Pancreas (tissue), 10 donors: ENCODE measurements around the gene ATP5F1D. TPM values are rescaled to one million over a fixed set of nuclear protein-coding genes. Genes with fewer than 3 reads are reported as not detected.

Experiments
- ATAC-seq, 4 donors: fragments of 200-7000 bp; cut with Tn5 transposase; one replicate each; pipeline versions ENCODE4 v1.8.0 to v1.9.1; 2020; ENCODE audit warnings: mild to moderate bottlenecking in 4 of 4, moderate library complexity in 4 of 4
- DNase-seq, 6 donors: peaks; one replicate each; pipeline ENCODE4 v3.0.0-alpha.2; 2020
- FAIRE-seq: peaks from 2 replicates; lab custom pipeline; 2012; peaks lifted over from hg19 to GRCh38; lab: Jason Lieb, UNC
- H3K27ac ChIP-seq, 4 donors: fragments of 200-600 bp; sonication (generic); 1 replicate in 3 of 4; 2 replicates in 1 of 4; pipeline versions ENCODE4 v1.5.0 to v1.8.0; 2020
- H3K27me3 ChIP-seq, 4 donors: fragments of 200-600 bp; one replicate each; pipeline ENCODE4 v1.8.0; 2021
- H3K36me3 ChIP-seq, 3 donors: fragments of 200-600 bp; sonication (generic) in 1 of 3; one replicate each; pipeline versions ENCODE4 v1.5.0 to v1.8.0; 2020 to 2021
- H3K4me1 ChIP-seq, 3 donors: fragments of 200-600 bp; one replicate each; pipeline ENCODE4 v1.8.0; 2021
- H3K4me3 ChIP-seq, 4 donors: fragments of 200-600 bp; sonication (generic) in 2 of 4; one replicate each; pipeline versions ENCODE4 v1.5.0 to v1.8.0; 2020 to 2021
- H3K9me3 ChIP-seq, 4 donors: fragments of 200-600 bp; one replicate each; pipeline ENCODE4 v1.8.0; 2021
- WGBS, 2 donors: extraction: QIAGEN DNeasy Blood & Tissue Kit; methylation state at CpG; one replicate each; pipeline ENCODE4 v1.1.7; 2013; 5-methylcytosine and 5-hydroxymethylcytosine counted together
- intact Hi-C, 3 donors: fragments of 100-400 bp; cut with DNase I; formaldehyde crosslinking; loops; one replicate each; pipeline versions ENCODE4 v1.11.1 to v1.14.2; 2022
- polyA plus RNA-seq, 2 donors: library from polyadenylated mRNA; stranded (reverse); fragments of 200-250 nt; gene quantifications; one replicate each; pipeline ENCODE4 v1.2.3, GENCODE V29; 2013
- total RNA-seq, 6 donors: library from RNA; stranded (reverse); fragmentation: NEBNext Ultra II Directional in 4 of 6; extraction: Animal tissue kit (Norgen Biotek cat#: 25700) in 4 of 6; gene quantifications; one replicate each; pipeline versions ENCODE4 v1.2.1 to v1.2.4, GENCODE V29; 2021 to 2023
- TF ChIP-seq, protein P1 (sequence below), 4 donors: fragments of 200-600 bp; sonication (generic) in 3 of 4; IDR thresholded peaks; one replicate each; pipeline versions ENCODE4 v1.5.0 to v1.8.0; 2021; ENCODE audit warnings: antibody characterized with exemption in 4 of 4
- donor health status: healthy with polysubstance abuse.
- donor health status: DM: no; HTN: no; CAD: no; lungs with moderate emphysema.
- donor health status: DM: no; HTN: no; CAD: no.
- donor health status: control.
- donor health status: control.
- donor health status: Bipolar disorder and iron deficiency.
- donor health status: DM: yes; HTN: yes; CAD: no.
- donor health status: DM: no; HTN: no; CAD: no.
- donor health status: DM: no; HTN: no; CAD: no.
- donor health status: DM: yes; HTN: yes; CAD: no.

The ATP5F1D gene
- total and polyA plus RNA-seq, 8 donors, result 97.3 to 515 (median 167) TPM

- Histone ChIP-seq H3K27ac (no peak overlapping the region), H3K4me3 (no peak overlapping the region), H3K27me3 (no peaks in the 10 kb centered on the region), H3K4me1 (peaks cover 0 to 4% (median 2%) of the 10 kb centered on the region in 3 donors), H3K36me3 (peaks cover 0 to 16% (median 5%) of the 10 kb centered on the region in 3 donors), H3K9me3 (no peaks in the 10 kb centered on the region)
- ATAC-seq (no peak), FAIRE-seq (no peak), DNase-seq (no peak)
- intact Hi-C loops, result no loop called here
- 95% methylated on average over 46 to 50 of the region's 50 CpGs for WGBS, 2 donors
- TF ChIP-seq, protein P1, sequence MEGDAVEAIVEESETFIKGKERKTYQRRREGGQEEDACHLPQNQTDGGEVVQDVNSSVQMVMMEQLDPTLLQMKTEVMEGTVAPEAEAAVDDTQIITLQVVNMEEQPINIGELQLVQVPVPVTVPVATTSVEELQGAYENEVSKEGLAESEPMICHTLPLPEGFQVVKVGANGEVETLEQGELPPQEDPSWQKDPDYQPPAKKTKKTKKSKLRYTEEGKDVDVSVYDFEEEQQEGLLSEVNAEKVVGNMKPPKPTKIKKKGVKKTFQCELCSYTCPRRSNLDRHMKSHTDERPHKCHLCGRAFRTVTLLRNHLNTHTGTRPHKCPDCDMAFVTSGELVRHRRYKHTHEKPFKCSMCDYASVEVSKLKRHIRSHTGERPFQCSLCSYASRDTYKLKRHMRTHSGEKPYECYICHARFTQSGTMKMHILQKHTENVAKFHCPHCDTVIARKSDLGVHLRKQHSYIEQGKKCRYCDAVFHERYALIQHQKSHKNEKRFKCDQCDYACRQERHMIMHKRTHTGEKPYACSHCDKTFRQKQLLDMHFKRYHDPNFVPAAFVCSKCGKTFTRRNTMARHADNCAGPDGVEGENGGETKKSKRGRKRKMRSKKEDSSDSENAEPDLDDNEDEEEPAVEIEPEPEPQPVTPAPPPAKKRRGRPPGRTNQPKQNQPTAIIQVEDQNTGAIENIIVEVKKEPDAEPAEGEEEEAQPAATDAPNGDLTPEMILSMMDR (IDR thresholded peaks at IDR 0.05), result no peak
Measured at GRCh38 chr19:1226522-1227303, 14.8 kb upstream of the ATP5F1D start.

DNA sequence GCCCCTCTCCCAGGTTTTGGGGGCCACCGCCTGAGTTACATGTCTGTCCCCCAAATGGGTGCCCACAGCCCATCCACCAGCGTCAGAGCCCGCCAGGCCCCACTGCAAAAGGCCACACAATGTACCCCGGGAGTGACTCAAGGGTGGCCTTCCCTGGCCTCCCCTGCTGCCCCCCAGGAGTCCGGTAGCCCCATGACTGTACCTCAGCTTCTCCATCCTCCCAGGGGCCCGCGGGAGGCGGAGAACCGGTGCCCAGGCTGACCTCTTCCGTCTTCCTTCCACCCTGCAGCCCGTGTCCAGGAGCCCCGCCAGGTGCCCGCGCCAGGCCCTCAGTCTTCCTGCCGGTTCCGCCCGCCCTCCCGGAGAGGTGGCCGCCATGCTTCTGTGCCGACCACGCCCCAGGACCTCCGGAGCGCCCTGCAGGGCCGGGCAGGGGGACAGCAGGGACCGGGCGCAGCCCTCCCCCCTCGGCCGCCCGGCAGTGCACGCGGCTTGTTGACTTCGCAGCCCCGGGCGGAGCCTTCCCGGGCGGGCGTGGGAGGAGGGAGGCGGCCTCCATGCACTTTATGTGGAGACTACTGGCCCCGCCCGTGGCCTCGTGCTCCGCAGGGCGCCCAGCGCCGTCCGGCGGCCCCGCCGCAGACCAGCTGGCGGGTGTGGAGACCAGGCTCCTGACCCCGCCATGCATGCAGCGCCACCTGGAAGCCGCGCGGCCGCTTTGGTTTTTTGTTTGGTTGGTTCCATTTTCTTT is 14.1 kb upstream of the ATP5F1D start:
- Histone ChIP-seq H3K27me3 (no peaks in the 10 kb centered on the region), H3K9me3 (no peaks in the 10 kb centered on the region), H3K4me1 (peaks cover 2 to 9% (median 6%) of the 10 kb centered on the region in 3 donors), H3K36me3 (peaks cover 0 to 16% (median 5%) of the 10 kb centered on the region in 3 donors), H3K27ac (no peak overlapping the region), H3K4me3 (no peak overlapping the region)
- ATAC-seq (no peak), FAIRE-seq (no peak), DNase-seq (no peak)
- 93 to 95% methylated on average over 56 of the region's 56 CpGs for WGBS, 2 donors
- intact Hi-C loops, result no loop called here
- TF ChIP-seq, protein P1 (IDR thresholded peaks at IDR 0.05), result no peak

DNA sequence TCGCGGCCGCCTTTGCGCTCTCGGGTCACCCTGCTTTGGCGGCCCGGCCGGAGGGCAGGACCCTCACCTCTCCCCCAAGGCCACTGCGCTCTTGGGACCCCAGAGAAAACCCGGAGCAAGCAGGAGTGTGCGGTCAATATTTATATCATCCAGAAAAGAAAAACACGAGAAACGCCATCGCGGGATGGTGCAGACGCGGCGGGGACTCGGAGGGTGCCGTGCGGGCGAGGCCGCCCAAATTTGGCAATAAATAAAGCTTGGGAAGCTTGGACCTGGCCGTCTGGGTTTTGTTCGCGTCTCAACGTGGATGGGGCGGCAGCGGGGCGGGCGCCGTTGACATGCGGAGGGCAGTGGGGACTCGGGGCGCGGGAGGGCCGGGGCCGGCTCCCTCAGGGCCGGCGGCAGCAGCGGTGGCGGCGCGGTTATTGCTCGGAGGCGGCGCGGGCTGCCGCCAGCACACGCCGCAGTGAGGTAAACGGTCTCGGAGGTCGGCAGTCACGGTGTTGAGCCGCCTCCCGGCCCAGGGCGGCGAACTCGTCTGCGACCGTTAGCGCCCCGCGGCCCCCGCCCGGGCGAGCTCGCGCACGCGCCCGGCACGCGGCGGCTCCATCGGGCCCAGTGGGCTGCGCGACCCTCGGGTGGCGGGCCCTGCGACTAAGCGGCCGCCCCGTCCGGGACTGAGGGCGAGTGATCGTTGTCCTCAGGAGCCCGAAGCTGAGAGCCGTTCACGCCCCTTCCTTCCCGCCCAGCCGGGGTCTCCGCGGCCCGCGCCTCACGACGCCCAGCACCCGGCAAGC is 13.2 kb upstream of the ATP5F1D start:
- Histone ChIP-seq H3K4me3 (no peak overlapping the region), H3K27me3 (no peaks in the 10 kb centered on the region), H3K36me3 (peaks cover 0 to 12% (median 5%) of the 10 kb centered on the region in 3 donors), H3K9me3 (no peaks in the 10 kb centered on the region), H3K4me1 (peaks cover 11 to 18% (median 15%) of the 10 kb centered on the region in 3 donors), H3K27ac (no peak overlapping the region)
- intact Hi-C loops, result no loop called here
- no peak for DNase-seq
- WGBS, 2 donors, result 96% methylated on average over 95 to 100 of the region's 100 CpGs
- no peak for ATAC-seq
- FAIRE-seq, result no peak
- TF ChIP-seq, protein P1 (IDR thresholded peaks at IDR 0.05), result no peak

DNA sequence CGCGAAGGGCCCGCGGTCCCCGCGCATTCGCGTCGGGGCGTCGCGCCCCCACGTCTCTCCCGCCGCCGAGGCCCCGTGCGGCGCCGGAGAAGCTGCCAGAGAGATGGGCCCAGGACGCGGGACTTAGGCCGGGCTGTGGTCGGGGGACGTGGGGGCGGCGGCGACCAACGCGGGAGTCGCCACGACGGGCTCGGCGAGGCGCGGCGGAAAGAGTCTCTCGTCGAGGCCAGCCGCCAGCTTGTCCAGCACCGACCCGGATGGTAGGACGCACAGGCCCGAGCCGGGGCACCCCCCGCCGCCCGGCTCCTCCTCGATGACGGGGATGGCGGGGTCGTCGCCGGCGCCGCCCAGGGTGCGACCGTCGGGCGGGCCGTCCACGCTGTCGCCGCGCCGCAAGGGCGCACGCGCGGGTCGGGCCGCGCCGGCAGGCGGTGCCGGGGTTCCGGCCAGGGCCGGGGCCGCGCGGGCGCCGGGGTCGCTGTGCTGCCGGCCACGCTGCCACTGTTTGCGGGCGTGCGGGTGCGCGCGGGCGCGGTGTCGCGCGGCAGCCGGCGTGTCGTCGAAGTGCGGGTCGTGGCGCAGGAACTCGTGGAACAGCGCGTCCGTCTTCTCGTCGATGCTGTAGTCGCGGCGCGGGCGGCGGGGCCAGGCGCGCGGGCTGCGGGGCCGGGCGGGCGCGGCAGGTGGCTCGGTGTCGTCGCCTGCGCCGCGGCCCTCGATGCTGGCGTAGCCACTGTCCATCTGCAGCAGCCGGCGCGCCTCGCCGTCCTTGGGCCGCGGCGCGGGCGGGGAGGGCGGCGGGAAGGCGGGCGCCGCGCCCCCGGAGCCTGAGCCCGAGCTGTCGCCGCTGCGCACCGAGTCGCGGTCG is 12.3 kb upstream of the ATP5F1D start:
- Histone ChIP-seq H3K4me1 (peaks cover 15 to 23% (median 19%) of the 10 kb centered on the region in 3 donors), H3K4me3 (no peak overlapping the region), H3K9me3 (no peaks in the 10 kb centered on the region), H3K27me3 (no peaks in the 10 kb centered on the region), H3K36me3 (peaks cover 0 to 8% (median 5%) of the 10 kb centered on the region in 3 donors), H3K27ac (no peak overlapping the region)
- DNase-seq (no peak), FAIRE-seq (no peak), ATAC-seq (no peak)
- WGBS, 2 donors, result 88 to 91% methylated on average over 128 to 158 of the region's 158 CpGs
- TF ChIP-seq, protein P1 (IDR thresholded peaks at IDR 0.05), result no peak
- intact Hi-C loops, result no loop called here
